ENCODE measurements around the gene SRSF4.

The SRSF4 gene

GRCh38 chr1:29105822-29106221 lies 75.9 kb downstream of the SRSF4 start:
- TF ChIP-seq, protein P1, sequence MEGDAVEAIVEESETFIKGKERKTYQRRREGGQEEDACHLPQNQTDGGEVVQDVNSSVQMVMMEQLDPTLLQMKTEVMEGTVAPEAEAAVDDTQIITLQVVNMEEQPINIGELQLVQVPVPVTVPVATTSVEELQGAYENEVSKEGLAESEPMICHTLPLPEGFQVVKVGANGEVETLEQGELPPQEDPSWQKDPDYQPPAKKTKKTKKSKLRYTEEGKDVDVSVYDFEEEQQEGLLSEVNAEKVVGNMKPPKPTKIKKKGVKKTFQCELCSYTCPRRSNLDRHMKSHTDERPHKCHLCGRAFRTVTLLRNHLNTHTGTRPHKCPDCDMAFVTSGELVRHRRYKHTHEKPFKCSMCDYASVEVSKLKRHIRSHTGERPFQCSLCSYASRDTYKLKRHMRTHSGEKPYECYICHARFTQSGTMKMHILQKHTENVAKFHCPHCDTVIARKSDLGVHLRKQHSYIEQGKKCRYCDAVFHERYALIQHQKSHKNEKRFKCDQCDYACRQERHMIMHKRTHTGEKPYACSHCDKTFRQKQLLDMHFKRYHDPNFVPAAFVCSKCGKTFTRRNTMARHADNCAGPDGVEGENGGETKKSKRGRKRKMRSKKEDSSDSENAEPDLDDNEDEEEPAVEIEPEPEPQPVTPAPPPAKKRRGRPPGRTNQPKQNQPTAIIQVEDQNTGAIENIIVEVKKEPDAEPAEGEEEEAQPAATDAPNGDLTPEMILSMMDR (conservative IDR thresholded peaks at IDR 0.05; ENCODE audit: control insufficient read depth, insufficient read depth, low read depth, low read length) = no peak
- no peak overlapping the region for H3K4me3 ChIP-seq (ENCODE audit: control insufficient read depth, low read depth, low read length)
- peak; percentile 41 for DNase-seq (ENCODE audit: low read depth)

GRCh38 chr1:29100487-29100886 lies 81.2 kb downstream of the SRSF4 start:
- TF ChIP-seq, protein P1 (conservative IDR thresholded peaks at IDR 0.05; ENCODE audit: control insufficient read depth, insufficient read depth, low read depth, low read length) = no peak
- DNase-seq (ENCODE audit: low read depth) = no peak
- no peak overlapping the region for H3K4me3 ChIP-seq (ENCODE audit: control insufficient read depth, low read depth, low read length)

DNA sequence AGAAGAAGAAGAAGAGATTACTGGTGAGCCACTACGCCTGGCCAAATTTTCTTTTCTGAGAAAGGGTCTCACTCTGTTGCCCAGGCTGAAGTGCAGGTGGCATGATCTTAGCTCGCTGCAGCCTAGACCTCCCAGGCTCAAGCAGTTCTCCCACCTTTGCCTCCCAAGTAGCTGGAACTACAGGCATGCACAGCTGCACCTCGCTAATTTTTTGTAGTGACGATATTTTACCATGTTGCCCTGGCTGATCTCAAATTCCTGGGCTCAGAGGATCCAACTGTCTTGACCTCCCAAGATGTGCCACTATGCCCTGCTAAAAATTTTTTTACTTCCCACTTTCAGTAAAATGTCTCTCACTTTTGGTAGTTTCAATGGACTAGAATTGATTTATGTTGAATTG lies 82.4 kb downstream of the SRSF4 start:
- TF ChIP-seq, protein P1 (conservative IDR thresholded peaks at IDR 0.05; ENCODE audit: control insufficient read depth, insufficient read depth, low read depth, low read length) = no peak
- no peak overlapping the region for H3K4me3 ChIP-seq (ENCODE audit: control insufficient read depth, low read depth, low read length)
- DNase-seq (ENCODE audit: low read depth) = no peak

All from fibroblast of mammary gland (primary cell).